HL-60 (cell line): ENCODE data around the gene UBE2G1.

Source experiments
- GABPA ChIP-seq: IDR thresholded peaks from 2 replicates; pipeline ENCODE4 v1.6.1; 2012; ENCODE audit warnings: low read depth
- REST ChIP-seq: IDR thresholded peaks from 2 replicates; pipeline ENCODE4 v1.6.1; 2012; ENCODE audit warnings: low read depth; ENCODE audit not compliant: insufficient replicate concordance

GRCh38 chr17:4375039-4375748, 8.7 kb upstream of the UBE2G1 start:
- no peak for TF ChIP-seq REST
- no peak for TF ChIP-seq GABPA
